ENCODE measurements around the gene MGAT4A.

Gene MGAT4A

GRCh38 chr2:98649135-98649991, 81.6 kb downstream of the MGAT4A start:
- H3K4me1 ChIP-seq (ENCODE audit: low read length), result no peaks in the 10 kb centered on the region
- H2AFZ ChIP-seq (ENCODE audit: low read length), result no peak overlapping the region
- no peaks in the 10 kb centered on the region for H3K36me3 ChIP-seq (replicated peaks; ENCODE audit: insufficient read depth, low read length)
- H3K9ac ChIP-seq (ENCODE audit: low read length), result no peak overlapping the region
- TF ChIP-seq EZH2phosphoT487 (IDR thresholded peaks at IDR 0.05; ENCODE audit: low read length), result no peak
- no peak for TF ChIP-seq EZH2 (optimal IDR thresholded peaks at IDR 0.05; ENCODE audit: low read depth, low read length)
- TF ChIP-seq, protein P1, sequence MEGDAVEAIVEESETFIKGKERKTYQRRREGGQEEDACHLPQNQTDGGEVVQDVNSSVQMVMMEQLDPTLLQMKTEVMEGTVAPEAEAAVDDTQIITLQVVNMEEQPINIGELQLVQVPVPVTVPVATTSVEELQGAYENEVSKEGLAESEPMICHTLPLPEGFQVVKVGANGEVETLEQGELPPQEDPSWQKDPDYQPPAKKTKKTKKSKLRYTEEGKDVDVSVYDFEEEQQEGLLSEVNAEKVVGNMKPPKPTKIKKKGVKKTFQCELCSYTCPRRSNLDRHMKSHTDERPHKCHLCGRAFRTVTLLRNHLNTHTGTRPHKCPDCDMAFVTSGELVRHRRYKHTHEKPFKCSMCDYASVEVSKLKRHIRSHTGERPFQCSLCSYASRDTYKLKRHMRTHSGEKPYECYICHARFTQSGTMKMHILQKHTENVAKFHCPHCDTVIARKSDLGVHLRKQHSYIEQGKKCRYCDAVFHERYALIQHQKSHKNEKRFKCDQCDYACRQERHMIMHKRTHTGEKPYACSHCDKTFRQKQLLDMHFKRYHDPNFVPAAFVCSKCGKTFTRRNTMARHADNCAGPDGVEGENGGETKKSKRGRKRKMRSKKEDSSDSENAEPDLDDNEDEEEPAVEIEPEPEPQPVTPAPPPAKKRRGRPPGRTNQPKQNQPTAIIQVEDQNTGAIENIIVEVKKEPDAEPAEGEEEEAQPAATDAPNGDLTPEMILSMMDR (IDR thresholded peaks at IDR 0.05; ENCODE audit: low read length), result peak; percentile 99
- H3F3A ChIP-seq (ENCODE audit: insufficient read depth, low read length), result no peaks in the 10 kb centered on the region
- no peaks in the 10 kb centered on the region for H3K79me2 ChIP-seq (ENCODE audit: low read length)
- no peaks in the 10 kb centered on the region for H3K9me2 ChIP-seq (replicated peaks; ENCODE audit: insufficient read depth, low read length)
- no peaks in the 10 kb centered on the region for H3K27me3 ChIP-seq (replicated peaks; ENCODE audit: insufficient read depth, low read length)
- no peaks in the 10 kb centered on the region for H4K20me1 ChIP-seq (ENCODE audit: insufficient read depth, low read length)
- H3K4me3 ChIP-seq (ENCODE audit: low read length), result no peak overlapping the region
- no peak overlapping the region for H3K4me2 ChIP-seq (ENCODE audit: low read depth, low read length)
- no peak overlapping the region for H3K27ac ChIP-seq (ENCODE audit: low read length)
- no peaks in the 10 kb centered on the region for H3K9me3 ChIP-seq (replicated peaks; ENCODE audit: insufficient read depth, low read length)
- peak; percentile 83 for DNase-seq

GRCh38 chr2:98648451-98648850, 82.5 kb downstream of the MGAT4A start:
- Histone ChIP-seq H3K36me3 (replicated peaks; ENCODE audit: insufficient read depth, low read length) (no peaks in the 10 kb centered on the region), H4K20me1 (ENCODE audit: insufficient read depth, low read length) (no peaks in the 10 kb centered on the region), H3K4me3 (ENCODE audit: low read length) (no peak overlapping the region), H3K79me2 (ENCODE audit: low read length) (no peaks in the 10 kb centered on the region), H3K4me1 (ENCODE audit: low read length) (no peaks in the 10 kb centered on the region), H2AFZ (ENCODE audit: low read length) (no peak overlapping the region), H3K4me2 (ENCODE audit: low read depth, low read length) (no peak overlapping the region), H3K27ac (ENCODE audit: low read length) (no peak overlapping the region), H3K9me3 (replicated peaks; ENCODE audit: insufficient read depth, low read length) (no peaks in the 10 kb centered on the region), H3K9ac (ENCODE audit: low read length) (no peak overlapping the region), H3K27me3 (replicated peaks; ENCODE audit: insufficient read depth, low read length) (no peaks in the 10 kb centered on the region), H3K9me2 (replicated peaks; ENCODE audit: insufficient read depth, low read length) (no peaks in the 10 kb centered on the region), H3F3A (ENCODE audit: insufficient read depth, low read length) (no peaks in the 10 kb centered on the region)
- TF ChIP-seq, protein P1 (IDR thresholded peaks at IDR 0.05; ENCODE audit: low read length), result no peak
- DNase-seq, result no peak

DNA sequence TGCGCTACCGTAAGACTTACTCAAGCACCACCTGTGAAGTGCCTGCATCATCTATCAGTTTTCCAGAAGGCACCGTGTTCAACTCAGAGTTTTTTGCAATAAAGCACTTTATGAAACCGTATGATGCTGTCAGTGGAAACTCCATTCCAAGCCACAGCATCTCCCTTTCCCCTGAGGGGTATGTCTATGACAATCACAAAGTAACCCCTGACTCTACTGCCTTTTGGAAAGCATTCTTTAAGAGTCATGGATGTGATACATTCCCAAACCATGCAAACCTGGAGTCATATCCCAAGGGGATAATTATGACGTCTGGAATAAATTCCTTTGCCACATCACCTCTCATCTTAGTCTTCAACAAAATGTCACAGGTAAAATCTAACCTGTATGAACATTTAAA, 83.3 kb downstream of the MGAT4A start:
- no peak overlapping the region for H3K27ac ChIP-seq (ENCODE audit: low read length)
- H3K36me3 ChIP-seq (replicated peaks; ENCODE audit: insufficient read depth, low read length), result no peaks in the 10 kb centered on the region
- H2AFZ ChIP-seq (ENCODE audit: low read length), result no peak overlapping the region
- no peak overlapping the region for H3K4me2 ChIP-seq (ENCODE audit: low read depth, low read length)
- TF ChIP-seq, protein P1 (IDR thresholded peaks at IDR 0.05; ENCODE audit: low read length), result no peak
- TF ChIP-seq EZH2 (optimal IDR thresholded peaks at IDR 0.05; ENCODE audit: low read depth, low read length) (no peak), EZH2phosphoT487 (IDR thresholded peaks at IDR 0.05; ENCODE audit: low read length) (no peak)
- H4K20me1 ChIP-seq (ENCODE audit: insufficient read depth, low read length), result no peaks in the 10 kb centered on the region
- no peaks in the 10 kb centered on the region for H3K79me2 ChIP-seq (ENCODE audit: low read length)
- no peak overlapping the region for H3K9ac ChIP-seq (ENCODE audit: low read length)
- H3K9me3 ChIP-seq (replicated peaks; ENCODE audit: insufficient read depth, low read length), result no peaks in the 10 kb centered on the region
- H3K9me2 ChIP-seq (replicated peaks; ENCODE audit: insufficient read depth, low read length), result no peaks in the 10 kb centered on the region
- no peak overlapping the region for H3K4me3 ChIP-seq (ENCODE audit: low read length)
- no peak for DNase-seq
- H3K27me3 ChIP-seq (replicated peaks; ENCODE audit: insufficient read depth, low read length), result no peaks in the 10 kb centered on the region
- H3K4me1 ChIP-seq (ENCODE audit: low read length), result no peaks in the 10 kb centered on the region
- no peaks in the 10 kb centered on the region for H3F3A ChIP-seq (ENCODE audit: insufficient read depth, low read length)

Data from MM.1S (cell line).